BE2C (cell line): ENCODE data around the gene CLDN10.

Source experiments
- DNase-seq: peaks from one replicate; pipeline ENCODE4 v3.0.0-alpha.2; 2020
- H3K27me3 ChIP-seq: fragments of 250-450 bp; sonication (Bioruptor Pico); 2 replicates; pipeline ENCODE4 v1.5.1; 2020; ENCODE audit warnings: mild to moderate bottlenecking
- H3K36me3 ChIP-seq: fragments of 250-450 bp; sonication (Bioruptor Pico); 2 replicates; pipeline ENCODE4 v1.5.1; 2020; ENCODE audit warnings: mild to moderate bottlenecking
- H3K4me1 ChIP-seq: fragments of 250-450 bp; sonication (Bioruptor Pico); 2 replicates; pipeline ENCODE4 v1.5.1; 2020
- H3K4me3 ChIP-seq: 2 replicates; pipeline ENCODE4 v1.5.1; 2011; ENCODE audit warnings: low read depth, low read length
- H3K9me3 ChIP-seq: fragments of 250-450 bp; sonication (Bioruptor Pico); 2 replicates; pipeline ENCODE4 v1.5.1; 2020
- TF ChIP-seq, protein P1 (sequence below): IDR thresholded peaks from 2 replicates; pipeline ENCODE4 v1.5.1; 2012; ENCODE audit warnings: mild to moderate bottlenecking, low read depth, low read length

The CLDN10 gene

DNA sequence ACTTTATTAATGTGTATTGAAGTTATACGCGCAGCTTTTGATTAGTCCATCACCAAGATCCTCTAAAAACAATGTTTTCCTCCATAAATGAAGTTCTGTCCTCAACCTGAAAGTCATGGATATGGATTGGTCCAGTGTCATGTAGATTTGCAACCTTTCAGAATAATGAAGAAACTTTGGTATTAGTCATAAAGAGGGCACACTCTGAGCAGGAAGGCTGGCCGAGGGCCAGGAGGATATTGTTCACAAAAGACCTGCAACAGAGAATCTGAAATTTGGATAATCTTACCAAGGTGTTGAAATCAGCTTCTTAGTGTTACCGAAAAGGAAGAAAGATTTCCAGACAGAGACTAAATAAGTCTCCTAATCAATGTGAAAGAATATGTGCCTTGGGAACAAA is 20.7 kb downstream of the CLDN10 start:
- Histone ChIP-seq H3K4me3 (no peak overlapping the region), H3K36me3 (no peaks in the 10 kb centered on the region; the same call in none of the 2 replicates), H3K27me3 (no peaks in the 10 kb centered on the region), H3K9me3 (no peaks in the 10 kb centered on the region), H3K4me1 (no peaks in the 10 kb centered on the region)
- DNase-seq: no peak
- TF ChIP-seq, protein P1, sequence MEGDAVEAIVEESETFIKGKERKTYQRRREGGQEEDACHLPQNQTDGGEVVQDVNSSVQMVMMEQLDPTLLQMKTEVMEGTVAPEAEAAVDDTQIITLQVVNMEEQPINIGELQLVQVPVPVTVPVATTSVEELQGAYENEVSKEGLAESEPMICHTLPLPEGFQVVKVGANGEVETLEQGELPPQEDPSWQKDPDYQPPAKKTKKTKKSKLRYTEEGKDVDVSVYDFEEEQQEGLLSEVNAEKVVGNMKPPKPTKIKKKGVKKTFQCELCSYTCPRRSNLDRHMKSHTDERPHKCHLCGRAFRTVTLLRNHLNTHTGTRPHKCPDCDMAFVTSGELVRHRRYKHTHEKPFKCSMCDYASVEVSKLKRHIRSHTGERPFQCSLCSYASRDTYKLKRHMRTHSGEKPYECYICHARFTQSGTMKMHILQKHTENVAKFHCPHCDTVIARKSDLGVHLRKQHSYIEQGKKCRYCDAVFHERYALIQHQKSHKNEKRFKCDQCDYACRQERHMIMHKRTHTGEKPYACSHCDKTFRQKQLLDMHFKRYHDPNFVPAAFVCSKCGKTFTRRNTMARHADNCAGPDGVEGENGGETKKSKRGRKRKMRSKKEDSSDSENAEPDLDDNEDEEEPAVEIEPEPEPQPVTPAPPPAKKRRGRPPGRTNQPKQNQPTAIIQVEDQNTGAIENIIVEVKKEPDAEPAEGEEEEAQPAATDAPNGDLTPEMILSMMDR: no peak

DNA sequence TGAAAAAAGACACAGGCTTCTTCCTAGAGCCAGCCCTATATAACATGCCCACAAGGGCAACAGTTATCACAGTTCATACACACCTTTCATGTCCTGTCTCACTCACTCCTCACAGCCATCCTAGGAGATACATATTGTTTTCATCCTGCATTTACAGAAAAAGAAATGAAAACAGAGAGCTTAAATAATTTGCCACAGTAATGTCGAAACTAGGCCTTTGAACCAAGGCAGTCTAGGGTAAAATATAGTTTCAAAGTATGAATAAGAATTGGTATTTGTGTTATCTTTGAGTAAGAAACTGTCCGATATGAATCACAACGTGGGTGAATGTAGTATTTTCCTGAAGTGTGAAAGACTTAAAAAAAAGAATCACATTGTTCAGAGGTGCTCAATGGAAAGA is 26.8 kb downstream of the CLDN10 start:
- no peaks in the 10 kb centered on the region for H3K4me1 ChIP-seq
- TF ChIP-seq, protein P1: no peak
- no peaks in the 10 kb centered on the region for H3K27me3 ChIP-seq
- H3K9me3 ChIP-seq: no peaks in the 10 kb centered on the region
- no peak for DNase-seq
- no peak overlapping the region for H3K4me3 ChIP-seq
- H3K36me3 ChIP-seq: peaks cover 39% of the 10 kb centered on the region

DNA sequence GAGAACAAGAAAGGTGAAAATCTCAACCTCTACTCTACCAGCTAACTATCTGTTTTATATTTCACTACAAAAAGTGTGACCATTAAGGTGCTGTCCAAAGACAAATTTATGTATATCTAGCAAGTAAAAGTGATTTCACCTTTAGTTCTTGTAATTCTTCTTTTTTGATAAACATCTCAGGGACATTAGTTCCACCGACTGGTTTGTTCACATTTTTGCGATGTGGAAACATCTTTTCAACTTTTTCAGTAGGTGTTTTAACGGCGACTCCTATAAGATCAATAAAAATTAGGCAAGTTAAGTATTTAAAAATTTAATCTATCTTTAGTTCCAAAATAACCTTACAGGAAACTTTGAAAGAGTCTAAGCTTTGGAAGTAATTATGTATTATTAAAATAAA is 33.3 kb downstream of the CLDN10 start:
- H3K4me3 ChIP-seq: no peak overlapping the region
- TF ChIP-seq, protein P1: no peak
- H3K9me3 ChIP-seq: no peaks in the 10 kb centered on the region
- H3K4me1 ChIP-seq: no peaks in the 10 kb centered on the region
- no peaks in the 10 kb centered on the region for H3K27me3 ChIP-seq
- H3K36me3 ChIP-seq: peaks cover 74% of the 10 kb centered on the region
- no peak for DNase-seq

DNA sequence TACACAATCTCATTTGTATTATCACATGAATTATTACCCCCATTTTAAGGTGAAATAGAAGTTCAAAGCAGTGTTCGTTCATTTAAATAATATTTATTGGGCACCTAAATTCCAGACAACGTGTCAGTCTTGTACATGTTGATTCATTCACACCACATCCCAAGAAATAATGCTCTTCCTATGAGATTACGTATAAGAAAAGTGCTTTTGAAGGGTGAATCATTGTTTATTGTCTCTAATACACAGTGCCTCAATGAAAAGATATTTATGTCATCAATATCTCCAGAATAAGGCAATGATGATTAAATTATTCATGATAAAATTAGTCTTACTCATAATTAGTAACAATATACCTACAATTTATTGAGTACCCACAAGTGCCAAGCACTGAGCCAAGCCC is 35.6 kb downstream of the CLDN10 start:
- no peaks in the 10 kb centered on the region for H3K4me1 ChIP-seq
- H3K4me3 ChIP-seq: no peak overlapping the region
- H3K36me3 ChIP-seq: peaks cover 71% of the 10 kb centered on the region
- DNase-seq: no peak
- TF ChIP-seq, protein P1: no peak
- no peaks in the 10 kb centered on the region for H3K9me3 ChIP-seq
- no peaks in the 10 kb centered on the region for H3K27me3 ChIP-seq

DNA sequence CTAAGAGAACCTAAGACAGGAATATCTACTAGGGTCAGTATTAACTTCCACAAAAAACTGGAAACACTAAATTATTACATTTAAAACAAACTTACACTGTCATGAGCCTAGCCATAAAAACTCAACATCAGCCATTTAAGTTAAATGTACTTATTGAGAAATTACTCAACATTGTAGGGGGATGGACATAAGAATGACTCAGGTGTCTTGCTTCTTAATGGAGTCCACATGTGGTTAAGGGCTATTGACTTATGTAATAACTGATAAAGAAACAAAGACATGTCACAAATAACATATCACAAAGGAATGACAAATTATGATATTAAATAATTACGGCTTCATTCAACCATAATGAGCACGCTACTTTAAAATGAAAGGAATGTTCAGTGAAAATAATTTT is 36.2 kb downstream of the CLDN10 start:
- TF ChIP-seq, protein P1: no peak
- Histone ChIP-seq H3K27me3 (no peaks in the 10 kb centered on the region), H3K36me3 (peaks cover 74% of the 10 kb centered on the region), H3K4me1 (no peaks in the 10 kb centered on the region), H3K4me3 (no peak overlapping the region), H3K9me3 (no peaks in the 10 kb centered on the region)
- DNase-seq: no peak

DNA sequence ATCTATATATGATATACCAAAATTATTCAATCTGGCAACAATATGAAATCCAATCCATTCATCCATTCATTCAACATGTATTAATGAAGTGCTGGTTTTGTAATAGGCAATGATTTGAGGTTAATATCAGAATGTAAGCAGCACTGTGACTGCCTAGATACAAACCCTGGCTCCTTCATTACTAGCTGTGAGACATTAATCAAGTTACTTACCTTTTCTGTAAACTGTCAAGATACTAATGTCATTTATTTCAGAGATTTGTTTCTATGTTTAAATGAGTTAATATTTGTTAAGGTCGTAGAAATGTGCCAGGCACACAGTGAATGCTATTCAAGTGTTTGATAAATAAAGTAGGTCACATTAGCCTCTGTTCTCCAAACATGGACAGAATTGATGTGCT is 40.9 kb downstream of the CLDN10 start:
- DNase-seq: no peak
- TF ChIP-seq, protein P1: no peak
- no peaks in the 10 kb centered on the region for H3K27me3 ChIP-seq
- no peak overlapping the region for H3K4me3 ChIP-seq
- no peaks in the 10 kb centered on the region for H3K4me1 ChIP-seq
- H3K36me3 ChIP-seq: peaks cover 49% of the 10 kb centered on the region
- H3K9me3 ChIP-seq: no peaks in the 10 kb centered on the region
